Neutrophil (primary cell): ENCODE results near the gene NPLOC4.

Source experiments
- H3K27ac ChIP-seq: fragments of 200-600 bp; sonication (generic); 2 replicates; pipeline ENCODE4 v1.5.1; 2016; ENCODE audit warnings: mild to moderate bottlenecking, moderate library complexity
- H3K27me3 ChIP-seq: fragments of 200-600 bp; sonication (generic); 2 replicates; pipeline ENCODE4 v1.6.0; 2016; ENCODE audit warnings: mild to moderate bottlenecking
- H3K36me3 ChIP-seq: fragments of 200-600 bp; sonication (generic); 2 replicates; pipeline ENCODE4 v1.5.1; 2017
- H3K4me1 ChIP-seq, 2 experiments: fragments of 200-600 bp in 1 of 2; sonication (generic) in 1 of 2; 1 replicate in 1 of 2; 2 replicates in 1 of 2; pipeline versions ENCODE4 v1.5.1 to v1.6.1; 2013 to 2016; ENCODE audit warnings: low read depth in 1 of 2, low read length in 1 of 2, mild to moderate bottlenecking in 1 of 2, moderate library complexity in 1 of 2; ENCODE audit not compliant: control insufficient read depth in 1 of 2, insufficient read depth in 1 of 2
- H3K4me3 ChIP-seq, 2 experiments: fragments of 200-600 bp in 1 of 2; sonication (generic) in 1 of 2; 1 replicate in 1 of 2; 2 replicates in 1 of 2; pipeline ENCODE4 v1.5.1; 2013 to 2016; ENCODE audit warnings: low read depth in 1 of 2, low read length in 1 of 2, mild to moderate bottlenecking in 1 of 2, moderate library complexity in 1 of 2
- H3K9me3 ChIP-seq: fragments of 200-600 bp; sonication (generic); 2 replicates; pipeline ENCODE4 v1.5.1; 2016
- CTCF ChIP-seq: fragments of 200-600 bp; sonication (generic); IDR thresholded peaks from 2 replicates; pipeline ENCODE4 v1.5.1; 2016; ENCODE audit warnings: antibody characterized with exemption

Gene NPLOC4

DNA sequence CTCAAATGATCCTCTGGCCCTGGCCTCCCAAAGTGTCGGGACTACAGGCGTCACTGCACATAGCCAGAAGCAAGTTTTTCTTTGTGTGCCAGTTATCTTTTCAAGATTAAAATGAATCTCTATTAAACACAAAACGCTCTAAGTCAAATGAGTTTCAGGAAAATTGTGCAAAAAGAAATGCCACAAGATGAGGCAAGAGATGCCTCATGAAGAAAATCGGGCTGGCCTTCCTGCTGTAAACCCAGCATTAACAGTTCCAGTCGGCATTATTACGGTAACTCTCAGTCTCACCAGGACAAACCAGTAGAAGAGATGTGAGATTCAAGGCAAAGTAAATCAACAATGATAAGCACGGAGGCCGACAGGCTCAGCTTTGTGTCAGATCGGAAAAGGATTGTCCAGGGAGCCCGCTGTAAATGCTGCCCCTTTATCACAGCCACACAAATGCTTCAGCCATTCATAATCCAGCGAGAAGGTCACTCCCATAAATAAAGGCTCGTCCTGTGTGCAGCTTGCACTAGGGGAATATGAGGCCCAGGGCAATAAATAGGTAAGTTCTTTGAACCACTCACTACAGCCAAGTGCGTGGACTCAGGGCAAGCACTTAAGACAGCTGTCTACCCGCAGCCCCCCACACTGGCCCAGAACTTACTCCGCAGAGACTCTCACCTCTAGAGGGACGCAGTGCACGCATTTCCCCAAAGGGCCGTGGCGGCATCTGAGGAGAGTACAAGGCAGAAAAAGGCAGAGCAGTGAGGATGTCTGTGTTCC is 27.2 kb downstream of the NPLOC4 start:
- TF ChIP-seq CTCF: no peak
- Histone ChIP-seq H3K36me3 (peaks cover 68% of the 10 kb centered on the region), H3K4me3 (no peak overlapping the region)

GRCh38 chr17:81608605-81609004 is 28.3 kb downstream of the NPLOC4 start:
- H3K9me3 ChIP-seq: no peaks in the 10 kb centered on the region
- H3K36me3 ChIP-seq: peaks cover 71% of the 10 kb centered on the region
- TF ChIP-seq CTCF: no peak
- no peaks in the 10 kb centered on the region for H3K27me3 ChIP-seq
- H3K4me3 ChIP-seq: no peak overlapping the region
- H3K4me1 ChIP-seq: peaks cover 44% of the 10 kb centered on the region in 2 experiments
- H3K27ac ChIP-seq: peak overlapping the region; percentile 68

More for the DNA sequence above, 27.2 kb downstream of the NPLOC4 start:
- H3K9me3 ChIP-seq: no peaks in the 10 kb centered on the region
- peaks cover 44 to 47% of the 10 kb centered on the region in 2 experiments for H3K4me1 ChIP-seq
- peak overlapping the region; percentile 68 for H3K27ac ChIP-seq
- H3K27me3 ChIP-seq: no peaks in the 10 kb centered on the region

DNA sequence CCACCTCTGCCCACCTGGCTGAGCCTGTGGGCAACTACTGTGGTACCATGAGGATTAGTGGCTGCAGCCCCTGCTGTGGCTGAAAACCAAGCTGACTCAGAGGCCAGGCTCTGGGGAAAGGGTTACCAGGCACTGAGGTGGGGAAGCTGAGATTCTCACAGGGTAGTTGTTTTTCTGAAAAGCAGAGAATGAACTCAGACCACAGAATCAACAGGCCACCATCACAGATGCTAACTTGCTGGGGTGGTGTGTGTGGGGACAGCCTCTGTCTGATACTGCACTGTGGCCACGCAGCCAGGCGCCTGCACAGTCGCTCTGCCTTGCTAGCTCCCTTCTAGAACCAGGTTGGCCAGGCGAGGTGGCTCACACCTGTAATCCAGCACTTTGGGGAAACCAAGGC is 28.8 kb downstream of the NPLOC4 start:
- TF ChIP-seq CTCF: no peak
- H3K4me1 ChIP-seq: peaks cover 44% of the 10 kb centered on the region in 2 experiments
- H3K27me3 ChIP-seq: no peaks in the 10 kb centered on the region
- H3K9me3 ChIP-seq: no peaks in the 10 kb centered on the region
- no peak overlapping the region for H3K4me3 ChIP-seq
- H3K27ac ChIP-seq: peak overlapping the region; percentile 68
- peaks cover 71% of the 10 kb centered on the region for H3K36me3 ChIP-seq

DNA sequence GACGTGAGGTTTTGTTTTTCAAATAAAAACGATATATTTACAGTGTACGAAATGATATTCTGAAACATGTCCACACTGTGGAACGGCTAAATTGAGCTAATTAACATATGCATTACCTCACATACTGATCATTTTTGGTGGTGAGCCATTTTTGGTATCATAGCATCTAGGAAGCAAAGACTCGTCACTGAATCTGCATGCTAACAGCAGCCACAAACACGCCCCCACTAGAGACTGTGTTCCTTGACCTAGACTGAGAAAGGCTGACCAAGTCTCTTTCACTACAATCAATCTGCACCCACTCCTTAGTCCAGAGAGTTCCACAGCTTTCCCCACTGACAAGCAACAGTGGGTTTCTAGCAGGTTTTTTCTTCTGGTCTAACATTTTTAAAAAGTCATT is 29.5 kb downstream of the NPLOC4 start:
- no peak overlapping the region for H3K4me3 ChIP-seq
- peak overlapping the region; percentile 68 for H3K27ac ChIP-seq
- no peak for TF ChIP-seq CTCF
- no peaks in the 10 kb centered on the region for H3K27me3 ChIP-seq
- H3K9me3 ChIP-seq: no peaks in the 10 kb centered on the region
- H3K4me1 ChIP-seq: peaks cover 44% of the 10 kb centered on the region in 2 experiments
- peaks cover 71% of the 10 kb centered on the region for H3K36me3 ChIP-seq

DNA sequence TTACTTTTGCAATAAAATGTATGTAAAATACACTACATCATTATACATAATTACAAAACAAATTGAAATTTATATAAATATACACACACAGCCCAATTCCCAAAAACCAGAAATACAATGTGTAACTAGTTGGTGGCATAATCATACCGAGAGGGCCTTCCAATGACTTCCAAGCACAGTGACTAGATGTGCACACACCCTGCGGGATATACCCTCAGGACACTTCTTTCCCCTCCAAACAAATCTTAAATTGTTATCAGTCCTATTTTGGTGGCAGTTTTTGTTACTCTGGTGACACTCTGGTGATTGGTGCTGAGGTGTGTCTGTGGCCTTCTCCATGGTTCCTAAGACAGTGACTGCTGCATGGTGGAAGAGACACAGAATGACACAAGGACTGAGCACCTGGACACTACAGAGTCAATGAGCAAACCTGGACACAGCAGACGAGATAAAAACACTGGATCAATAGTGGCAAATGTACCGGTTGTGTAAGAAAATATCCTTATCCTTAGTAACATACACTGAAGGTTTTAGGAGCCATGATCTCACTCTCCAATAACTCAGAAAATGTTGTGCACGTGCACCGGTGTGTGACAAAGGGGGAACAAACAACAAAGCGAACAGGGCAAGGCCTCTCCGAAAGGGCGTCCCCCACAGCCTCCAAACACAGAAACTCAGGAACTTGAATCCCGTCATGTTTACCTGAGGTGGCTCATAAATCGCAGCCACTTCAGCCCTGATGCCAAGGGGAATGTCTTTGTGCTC is 32.9 kb downstream of the NPLOC4 start:
- peaks cover 83% of the 10 kb centered on the region for H3K36me3 ChIP-seq
- H3K4me1 ChIP-seq: peaks cover 29% of the 10 kb centered on the region in 2 experiments
- H3K27me3 ChIP-seq: no peaks in the 10 kb centered on the region
- no peaks in the 10 kb centered on the region for H3K9me3 ChIP-seq
- H3K4me3 ChIP-seq: no peak overlapping the region
- TF ChIP-seq CTCF: no peak
- H3K27ac ChIP-seq: no peak overlapping the region
